22Rv1 (cell line): ENCODE results near the gene C2orf15.

Experiments used
- ZFX ChIP-seq: fragments of 450-650 bp; IDR thresholded peaks from 2 replicates; pipeline ENCODE4 v1.6.1; 2017; ENCODE audit warnings: antibody characterized with exemption, borderline replicate concordance
- TF ChIP-seq, protein P1 (sequence below): fragments of 450-650 bp; IDR thresholded peaks from 2 replicates; pipeline ENCODE4 v1.5.1; 2017; ENCODE audit warnings: mild to moderate bottlenecking

DNA sequence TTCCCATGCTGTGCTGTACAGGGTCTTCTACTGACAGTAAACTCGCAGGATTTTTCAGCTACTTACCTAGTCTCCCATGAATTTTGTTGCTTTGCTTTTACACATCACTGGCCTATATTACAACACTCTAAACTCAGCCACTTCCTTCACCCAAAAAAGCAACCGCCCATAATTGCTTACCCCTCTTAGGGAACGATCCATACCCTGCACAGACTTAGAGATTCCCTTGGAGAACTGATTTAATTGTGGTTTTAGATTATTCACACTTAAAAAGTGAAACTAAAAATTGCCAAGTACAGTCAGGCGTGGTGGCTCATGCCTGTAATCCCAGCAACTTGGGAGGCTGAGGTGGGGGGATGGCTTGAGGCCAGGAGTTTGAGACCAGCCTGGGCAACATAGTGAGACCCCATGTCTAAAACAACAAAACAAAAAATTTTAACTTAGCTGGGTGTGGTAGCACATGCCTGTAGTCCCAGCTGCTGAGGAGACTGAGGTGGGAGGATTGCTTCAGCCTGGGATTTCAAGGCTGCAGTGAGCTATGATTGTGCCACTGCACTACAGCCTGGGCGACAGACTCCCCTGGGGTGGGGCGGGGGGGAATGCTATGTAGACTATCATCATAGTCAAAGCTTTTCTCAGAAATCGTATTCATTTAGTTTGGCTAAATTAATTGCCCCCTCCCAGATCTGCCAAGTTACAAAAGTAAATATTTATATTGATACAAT lies 58.7 kb downstream of the C2orf15 start:
- TF ChIP-seq, protein P1, sequence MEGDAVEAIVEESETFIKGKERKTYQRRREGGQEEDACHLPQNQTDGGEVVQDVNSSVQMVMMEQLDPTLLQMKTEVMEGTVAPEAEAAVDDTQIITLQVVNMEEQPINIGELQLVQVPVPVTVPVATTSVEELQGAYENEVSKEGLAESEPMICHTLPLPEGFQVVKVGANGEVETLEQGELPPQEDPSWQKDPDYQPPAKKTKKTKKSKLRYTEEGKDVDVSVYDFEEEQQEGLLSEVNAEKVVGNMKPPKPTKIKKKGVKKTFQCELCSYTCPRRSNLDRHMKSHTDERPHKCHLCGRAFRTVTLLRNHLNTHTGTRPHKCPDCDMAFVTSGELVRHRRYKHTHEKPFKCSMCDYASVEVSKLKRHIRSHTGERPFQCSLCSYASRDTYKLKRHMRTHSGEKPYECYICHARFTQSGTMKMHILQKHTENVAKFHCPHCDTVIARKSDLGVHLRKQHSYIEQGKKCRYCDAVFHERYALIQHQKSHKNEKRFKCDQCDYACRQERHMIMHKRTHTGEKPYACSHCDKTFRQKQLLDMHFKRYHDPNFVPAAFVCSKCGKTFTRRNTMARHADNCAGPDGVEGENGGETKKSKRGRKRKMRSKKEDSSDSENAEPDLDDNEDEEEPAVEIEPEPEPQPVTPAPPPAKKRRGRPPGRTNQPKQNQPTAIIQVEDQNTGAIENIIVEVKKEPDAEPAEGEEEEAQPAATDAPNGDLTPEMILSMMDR = no peak
- no peak for TF ChIP-seq ZFX
